Lower lobe of right lung (tissue), 2 donors: ENCODE data around the gene CD300A. TPM values are rescaled to one million over a fixed set of nuclear protein-coding genes. Genes with fewer than 3 reads are reported as not detected.

ENCODE experiments used
- ATAC-seq, 2 donors: fragments of 200-7000 bp; cut with Tn5 transposase; one replicate each; pipeline ENCODE4 v1.9.1; 2020 to 2022; ENCODE audit warnings: mild to moderate bottlenecking in 2 of 2, moderate library complexity in 2 of 2
- DNase-seq: peaks from one replicate; pipeline ENCODE4 v3.0.0-alpha.2; 2020
- H3K27ac ChIP-seq: fragments of 200-600 bp; one replicate; pipeline ENCODE4 v1.8.0; 2022
- H3K27me3 ChIP-seq: fragments of 200-600 bp; one replicate; pipeline ENCODE4 v1.8.0; 2022; ENCODE audit warnings: low read depth
- H3K36me3 ChIP-seq: fragments of 200-600 bp; one replicate; pipeline ENCODE4 v1.8.0; 2022; ENCODE audit warnings: mild to moderate bottlenecking
- H3K4me1 ChIP-seq: fragments of 200-600 bp; one replicate; pipeline ENCODE4 v1.8.0; 2022
- H3K4me3 ChIP-seq: fragments of 200-600 bp; one replicate; pipeline ENCODE4 v1.8.0; 2022; ENCODE audit warnings: mild to moderate bottlenecking
- H3K9me3 ChIP-seq: fragments of 200-600 bp; one replicate; pipeline ENCODE4 v1.8.0; 2022
- intact Hi-C: fragments of 100-400 bp; cut with DNase I; formaldehyde crosslinking; loops from one replicate; pipeline ENCODE4 v1.11.0; 2022
- total RNA-seq: library from RNA; stranded (reverse); fragmentation: NEBNext Ultra II Directional; extraction: Animal tissue kit (Norgen Biotek cat#: 25700); gene quantifications from one replicate; pipeline ENCODE4 v1.2.1, GENCODE V29; 2021
- TF ChIP-seq, protein P1 (sequence below): fragments of 200-600 bp; IDR thresholded peaks from one replicate; pipeline ENCODE4 v1.8.0; 2022; ENCODE audit warnings: antibody characterized with exemption, mild to moderate bottlenecking
- donor health status: DM: no; HTN: yes; CAD: no; lungs with severe emphysema.

CD300A gene
- total RNA-seq, 1 donor from 2014 or later = 27.8 TPM

DNA sequence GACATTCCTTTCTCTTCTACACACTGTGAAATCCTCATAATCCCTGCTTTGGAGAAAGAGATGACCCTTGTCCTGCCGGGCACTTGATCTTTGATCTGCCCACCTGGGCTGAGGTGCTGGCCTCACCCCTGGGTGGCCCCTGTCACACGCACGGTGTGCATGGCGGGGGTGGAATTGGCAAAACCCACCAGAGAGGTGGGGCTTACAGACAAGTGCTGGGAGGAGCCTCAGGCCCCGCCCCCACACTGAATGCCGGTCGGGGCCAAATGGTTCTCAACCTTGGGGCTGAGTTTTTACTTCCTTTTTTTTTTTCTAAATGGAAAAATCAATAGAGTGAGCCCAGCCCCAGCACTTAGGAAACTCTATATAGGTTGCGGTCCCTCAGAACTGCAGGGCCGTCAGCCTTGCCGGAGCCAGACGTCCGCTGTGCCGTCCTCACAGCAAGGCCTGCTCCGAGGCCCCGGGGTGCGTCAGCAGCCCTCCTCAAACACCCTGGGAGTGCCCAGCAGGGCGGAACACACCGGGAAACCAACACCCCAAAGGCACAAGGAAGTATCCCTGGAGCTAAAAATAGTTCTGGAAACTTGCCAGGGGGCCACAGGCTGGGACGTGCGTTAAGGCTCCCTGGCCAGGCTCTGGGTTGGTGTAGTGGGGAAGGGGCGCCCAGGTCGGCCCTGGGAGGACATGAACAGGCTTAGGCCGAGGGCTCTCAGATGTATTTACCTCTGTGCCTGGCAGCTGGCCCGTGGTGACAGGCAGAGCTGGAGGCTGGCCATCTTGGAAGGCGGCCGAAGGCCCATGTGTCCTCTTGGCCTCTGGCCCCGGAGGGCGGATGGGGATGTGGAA lies 23.5 kb upstream of the CD300A start:
- H3K4me3 ChIP-seq = peak overlapping the region; percentile 40
- H3K9me3 ChIP-seq = peaks cover 5% of the 10 kb centered on the region
- DNase-seq (peak; percentile 91), ATAC-seq (peak; percentile 93 to 94)
- peaks cover 13% of the 10 kb centered on the region for H3K36me3 ChIP-seq
- peaks cover 54% of the 10 kb centered on the region for H3K4me1 ChIP-seq
- intact Hi-C loops = no loop called here
- TF ChIP-seq, protein P1, sequence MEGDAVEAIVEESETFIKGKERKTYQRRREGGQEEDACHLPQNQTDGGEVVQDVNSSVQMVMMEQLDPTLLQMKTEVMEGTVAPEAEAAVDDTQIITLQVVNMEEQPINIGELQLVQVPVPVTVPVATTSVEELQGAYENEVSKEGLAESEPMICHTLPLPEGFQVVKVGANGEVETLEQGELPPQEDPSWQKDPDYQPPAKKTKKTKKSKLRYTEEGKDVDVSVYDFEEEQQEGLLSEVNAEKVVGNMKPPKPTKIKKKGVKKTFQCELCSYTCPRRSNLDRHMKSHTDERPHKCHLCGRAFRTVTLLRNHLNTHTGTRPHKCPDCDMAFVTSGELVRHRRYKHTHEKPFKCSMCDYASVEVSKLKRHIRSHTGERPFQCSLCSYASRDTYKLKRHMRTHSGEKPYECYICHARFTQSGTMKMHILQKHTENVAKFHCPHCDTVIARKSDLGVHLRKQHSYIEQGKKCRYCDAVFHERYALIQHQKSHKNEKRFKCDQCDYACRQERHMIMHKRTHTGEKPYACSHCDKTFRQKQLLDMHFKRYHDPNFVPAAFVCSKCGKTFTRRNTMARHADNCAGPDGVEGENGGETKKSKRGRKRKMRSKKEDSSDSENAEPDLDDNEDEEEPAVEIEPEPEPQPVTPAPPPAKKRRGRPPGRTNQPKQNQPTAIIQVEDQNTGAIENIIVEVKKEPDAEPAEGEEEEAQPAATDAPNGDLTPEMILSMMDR = no peak
- no peaks in the 10 kb centered on the region for H3K27me3 ChIP-seq
- peak overlapping the region; percentile 89 for H3K27ac ChIP-seq

DNA sequence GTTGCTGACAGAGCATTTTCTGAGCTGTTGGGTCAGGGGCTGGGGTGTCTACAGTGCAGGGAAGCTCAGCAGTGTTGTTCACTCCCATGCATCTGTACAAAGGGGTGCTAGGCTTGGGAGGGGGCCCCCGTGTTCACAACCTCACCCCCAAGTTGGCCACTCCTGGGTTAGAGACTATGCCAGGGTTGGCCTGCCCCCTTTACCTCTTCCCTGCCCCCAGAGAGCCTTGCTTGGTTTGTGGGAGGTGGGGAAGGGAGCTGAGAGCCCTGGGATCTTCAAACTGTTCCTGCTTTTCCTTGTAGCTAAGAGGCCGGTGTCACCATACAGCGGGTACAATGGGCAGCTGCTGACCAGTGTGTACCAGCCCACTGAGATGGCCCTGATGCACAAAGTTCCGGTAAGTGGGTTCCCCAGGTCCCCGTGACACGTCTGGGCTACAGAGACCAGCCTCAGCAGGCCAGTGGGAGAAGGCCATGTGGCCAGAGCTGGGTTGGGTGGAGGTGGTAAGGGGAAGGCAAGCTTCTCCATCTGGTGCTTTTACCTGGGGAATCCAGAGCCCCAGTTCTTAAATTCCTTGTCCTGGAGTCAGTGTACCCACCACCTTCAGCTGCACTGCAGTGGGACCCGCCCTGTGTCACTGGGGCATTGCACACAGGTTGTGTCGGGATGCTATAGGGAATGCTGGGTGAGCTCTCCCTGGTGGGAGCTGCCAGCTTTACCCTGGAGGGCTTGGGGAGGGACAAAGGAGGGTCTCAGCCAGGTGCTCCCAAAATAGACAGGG lies 22.7 kb upstream of the CD300A start:
- Histone ChIP-seq H3K27ac (peak overlapping the region; percentile 89), H3K4me1 (peaks cover 54% of the 10 kb centered on the region), H3K36me3 (peaks cover 13% of the 10 kb centered on the region), H3K9me3 (no peaks in the 10 kb centered on the region), H3K27me3 (no peaks in the 10 kb centered on the region), H3K4me3 (peak overlapping the region; percentile 40)
- intact Hi-C loops = no loop called here
- no peak for DNase-seq
- no peak for ATAC-seq
- TF ChIP-seq, protein P1 = no peak

DNA sequence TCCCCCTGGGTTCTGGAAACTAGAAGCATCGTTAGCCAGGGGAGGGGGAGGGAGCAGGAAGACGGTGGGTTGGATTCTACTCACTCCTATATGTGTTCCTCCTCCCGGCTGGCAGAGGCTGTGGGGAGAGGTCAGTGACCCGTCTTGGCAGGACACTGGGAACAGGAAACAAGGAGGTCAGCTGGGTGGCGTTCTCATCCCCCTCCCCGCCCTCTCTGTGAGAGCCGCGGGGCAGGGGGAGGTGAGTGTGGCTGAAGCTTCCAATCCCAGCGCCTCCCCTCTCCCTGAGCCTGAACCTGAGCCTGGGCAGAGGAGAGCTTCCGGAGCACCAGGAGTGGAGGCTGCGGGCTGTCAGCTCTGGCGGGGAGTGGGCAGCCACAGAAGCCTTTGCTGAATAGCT lies 22.0 kb upstream of the CD300A start:
- peaks cover 13% of the 10 kb centered on the region for H3K36me3 ChIP-seq
- H3K9me3 ChIP-seq = no peaks in the 10 kb centered on the region
- no peak overlapping the region for H3K4me3 ChIP-seq
- H3K4me1 ChIP-seq = peaks cover 54% of the 10 kb centered on the region
- TF ChIP-seq, protein P1 = no peak
- peak overlapping the region; percentile 89 for H3K27ac ChIP-seq
- DNase-seq = no peak
- peak in 1 of 2 donors; percentile 34 for ATAC-seq
- intact Hi-C loops = no loop called here
- no peaks in the 10 kb centered on the region for H3K27me3 ChIP-seq

DNA sequence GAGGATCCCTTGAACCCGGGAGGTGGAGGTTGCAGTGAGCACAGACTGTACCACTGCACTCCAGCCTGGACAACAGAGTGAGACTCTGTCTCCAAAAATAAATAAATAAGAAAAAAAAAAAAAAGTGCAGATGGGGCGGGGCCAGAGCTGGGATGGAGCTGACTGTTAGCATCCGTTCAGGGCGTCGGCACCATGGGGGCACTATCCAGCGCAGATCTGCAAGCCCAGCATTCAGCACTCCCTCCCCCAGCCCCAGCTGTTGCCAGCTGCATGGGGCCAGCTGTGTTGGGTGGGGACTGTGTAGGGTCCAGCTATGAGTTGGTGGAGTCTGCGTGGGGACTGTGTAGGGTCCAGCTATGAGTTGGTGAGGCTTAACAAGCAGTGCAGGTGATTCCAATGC lies 21.3 kb upstream of the CD300A start:
- TF ChIP-seq, protein P1 = no peak
- H3K27ac ChIP-seq = peak overlapping the region; percentile 89
- ATAC-seq = no peak
- peaks cover 6% of the 10 kb centered on the region for H3K36me3 ChIP-seq
- H3K4me1 ChIP-seq = peaks cover 54% of the 10 kb centered on the region
- H3K27me3 ChIP-seq = no peaks in the 10 kb centered on the region
- H3K9me3 ChIP-seq = no peaks in the 10 kb centered on the region
- intact Hi-C loops = no loop called here
- no peak overlapping the region for H3K4me3 ChIP-seq
- no peak for DNase-seq

DNA sequence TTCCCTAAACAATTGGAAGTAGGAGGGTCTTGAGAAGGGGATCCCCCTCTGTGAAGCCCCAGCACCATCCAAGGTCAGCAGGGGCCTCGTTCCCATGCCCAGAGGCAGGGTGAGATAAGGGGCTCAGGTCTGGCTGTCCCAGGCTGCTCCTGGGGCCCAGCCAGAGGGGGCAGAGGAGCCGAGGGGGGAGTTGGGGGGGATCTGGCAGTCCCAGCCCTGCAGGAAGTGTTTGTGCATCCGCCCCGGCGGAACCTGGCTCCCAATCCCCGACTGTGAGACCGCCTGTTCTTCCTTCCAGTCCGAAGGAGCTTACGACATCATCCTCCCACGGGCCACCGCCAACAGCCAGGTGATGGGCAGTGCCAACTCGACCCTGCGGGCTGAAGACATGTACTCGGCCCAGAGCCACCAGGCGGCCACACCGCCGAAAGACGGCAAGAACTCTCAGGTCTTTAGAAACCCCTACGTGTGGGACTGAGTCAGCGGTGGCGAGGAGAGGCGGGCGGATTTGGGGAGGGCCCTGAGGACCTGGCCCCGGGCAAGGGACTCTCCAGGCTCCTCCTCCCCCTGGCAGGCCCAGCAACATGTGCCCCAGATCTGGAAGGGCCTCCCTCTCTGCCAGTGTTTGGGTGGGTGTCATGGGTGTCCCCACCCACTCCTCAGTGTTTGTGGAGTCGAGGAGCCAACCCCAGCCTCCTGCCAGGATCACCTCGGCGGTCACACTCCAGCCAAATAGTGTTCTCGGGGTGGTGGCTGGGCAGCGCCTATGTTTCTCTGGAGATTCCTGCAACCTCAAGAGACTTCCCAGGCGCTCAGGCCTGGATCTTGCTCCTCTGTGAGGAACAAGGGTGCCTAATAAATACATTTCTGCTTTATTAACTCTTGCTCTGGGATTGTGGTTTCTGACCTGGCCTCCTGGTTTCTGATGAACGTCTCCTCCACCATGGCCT lies 19.6 kb upstream of the CD300A start:
- TF ChIP-seq, protein P1 = no peak
- Histone ChIP-seq H3K27me3 (no peaks in the 10 kb centered on the region), H3K4me3 (no peak overlapping the region), H3K27ac (peak overlapping the region; percentile 29), H3K4me1 (peaks cover 53% of the 10 kb centered on the region), H3K9me3 (no peaks in the 10 kb centered on the region), H3K36me3 (no peaks in the 10 kb centered on the region)
- peak; percentile 71 for DNase-seq
- intact Hi-C loops = no loop called here
- ATAC-seq = peak in 1 of 2 donors; percentile 15
